Measurements from ENCODE around the gene FCER1G. TPM values are rescaled to one million over a fixed set of nuclear protein-coding genes. Genes with fewer than 3 reads are reported as not detected.
"Not testable (repeated sequence)": the region's sequence is repeated elsewhere in the genome, so short reads cannot be mapped to it uniquely, and the experiment has no call there.

The FCER1G gene
- total RNA-seq, 1 experiment from 2014 or later = not detected

DNA sequence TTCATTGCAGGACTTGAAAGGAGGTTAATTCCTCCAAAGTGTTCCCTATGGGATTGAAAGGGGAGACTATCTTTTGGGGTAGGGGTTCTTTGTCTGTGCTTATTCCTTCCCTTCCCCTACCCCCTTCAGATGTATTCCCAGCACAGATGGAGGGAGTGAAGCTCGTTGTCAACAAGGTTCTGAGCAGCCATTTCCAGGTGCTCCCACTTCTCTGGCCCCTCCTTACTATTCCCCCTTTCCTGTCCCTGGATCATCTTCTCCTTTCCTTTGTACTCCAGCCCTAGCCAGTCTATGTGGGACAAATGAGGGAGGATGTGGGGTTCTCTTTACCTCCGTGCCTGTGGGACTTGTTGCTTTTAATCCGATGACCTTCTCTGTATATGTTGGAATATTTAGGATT is 11.7 kb downstream of the FCER1G start:
- no peak for DNase-seq (ENCODE audit: extremely low read depth, low read depth)

DNA sequence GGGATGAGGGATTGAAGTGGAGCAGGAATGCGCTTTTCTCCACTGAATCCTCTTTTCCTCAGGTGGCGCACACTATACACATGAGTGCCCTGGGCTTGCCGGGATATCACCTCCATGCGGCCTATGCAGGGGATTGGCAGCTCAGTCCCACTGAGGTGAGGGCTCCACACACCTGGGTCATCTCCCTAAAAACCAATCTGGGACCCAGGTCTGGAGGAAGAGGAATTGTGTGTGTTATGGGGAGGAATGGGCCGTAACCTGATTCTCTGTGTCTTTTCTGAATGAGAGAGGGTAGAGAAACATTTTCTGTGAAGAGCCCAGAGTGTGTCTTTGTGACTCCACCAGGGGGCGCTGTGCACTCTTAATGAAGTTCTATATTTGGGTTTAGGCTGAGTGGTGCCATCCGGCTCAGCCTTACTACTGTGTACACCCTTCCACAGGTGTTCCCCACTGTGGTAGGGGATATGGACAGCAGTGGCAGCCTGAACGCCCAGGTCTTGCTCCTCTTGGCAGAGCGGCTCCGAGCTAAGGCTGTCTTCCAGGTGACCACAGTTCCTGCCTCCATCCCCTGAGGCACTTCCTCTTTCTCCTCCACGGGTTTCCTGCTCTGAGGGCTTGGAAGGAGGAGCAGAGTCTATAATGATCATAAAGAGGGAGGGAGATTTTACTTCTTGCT is 12.2 kb downstream of the FCER1G start:
- DNase-seq (ENCODE audit: extremely low read depth, low read depth) = peak; percentile 81

DNA sequence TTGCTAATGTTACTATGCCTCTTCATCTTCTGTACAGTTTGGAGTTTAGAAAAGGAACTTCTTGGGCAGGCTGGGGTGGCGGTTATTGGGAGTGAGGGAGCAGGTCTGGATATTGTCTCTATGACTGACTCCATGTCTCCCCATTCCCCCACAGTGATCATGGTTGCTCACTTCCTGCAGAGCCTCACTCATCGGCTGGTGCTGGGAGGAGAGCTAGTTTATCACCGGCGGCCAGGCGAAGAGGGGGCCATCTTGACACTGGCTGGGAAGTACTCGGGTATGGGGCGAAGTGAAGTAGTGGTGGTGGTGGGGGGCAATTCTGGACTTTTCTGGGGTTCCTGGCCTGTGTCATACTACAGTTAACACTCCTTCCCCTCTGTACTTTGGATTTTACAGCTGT is 12.9 kb downstream of the FCER1G start:
- DNase-seq (ENCODE audit: extremely low read depth, low read depth) = no peak

DNA sequence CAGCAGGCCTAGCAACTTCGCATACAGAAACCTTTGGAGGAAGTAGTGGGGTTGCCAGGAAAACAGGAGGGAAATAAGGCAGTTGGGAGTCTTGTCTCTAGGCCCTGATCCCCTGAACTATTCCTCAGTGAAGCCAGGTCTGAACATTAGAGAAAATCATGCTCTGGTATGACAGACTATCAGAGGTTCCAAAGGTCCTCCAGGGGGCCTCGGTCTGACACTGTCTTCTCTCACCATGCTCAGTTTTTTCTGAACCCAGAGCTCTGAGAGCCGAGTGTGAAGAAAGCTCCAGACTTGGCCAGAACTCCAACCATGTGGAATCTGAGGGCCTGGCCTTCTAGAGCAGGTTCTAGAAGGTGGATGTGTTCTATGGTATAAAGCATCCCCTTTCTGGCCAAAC is 14.8 kb downstream of the FCER1G start:
- DNase-seq (ENCODE audit: extremely low read depth, low read depth) = no peak

GRCh38 chr1:161230762-161231161 is 15.7 kb downstream of the FCER1G start:
- DNase-seq (ENCODE audit: extremely low read depth, low read depth) = no peak

GRCh38 chr1:161233102-161233501 is 18.0 kb downstream of the FCER1G start:
- no peak for DNase-seq (ENCODE audit: extremely low read depth, low read depth)

DNA sequence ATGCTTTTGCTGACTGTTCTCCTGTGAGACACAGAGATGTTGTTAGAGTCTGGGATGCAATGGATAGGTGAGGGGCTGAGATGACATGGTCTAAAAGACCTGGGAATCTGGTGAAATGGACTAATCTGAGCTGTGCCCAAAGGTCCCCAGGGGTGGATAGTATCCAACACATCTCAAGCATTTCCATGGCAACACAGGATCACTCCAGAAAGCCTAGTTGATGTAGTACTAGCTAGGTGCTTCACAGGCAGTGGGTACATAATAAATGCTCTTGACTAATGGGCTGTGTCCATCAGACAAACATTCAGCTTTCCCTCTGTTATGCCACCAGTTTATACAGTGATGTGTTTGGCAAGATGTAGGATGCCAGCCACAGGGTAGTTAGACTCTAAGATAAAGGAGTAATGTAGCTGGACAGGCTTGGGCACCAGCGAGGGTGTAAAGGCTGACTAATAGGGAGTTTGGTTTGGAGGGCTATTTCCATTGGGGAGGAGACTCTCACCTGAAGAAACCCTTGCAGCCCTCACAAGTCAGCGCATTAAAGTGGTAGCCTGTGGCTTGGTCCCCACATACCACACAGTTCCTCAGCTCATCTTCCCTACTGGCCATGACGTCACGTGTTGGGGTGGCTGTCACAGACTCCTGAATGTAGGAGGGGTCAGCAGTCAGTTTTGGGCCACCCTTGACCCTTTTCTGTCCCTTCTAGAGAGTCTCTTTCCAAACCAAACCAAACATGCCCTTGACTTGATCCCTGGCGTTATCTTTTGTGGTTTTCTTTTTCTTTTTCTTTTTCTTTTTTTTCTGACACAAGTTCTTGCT is 21.1 kb downstream of the FCER1G start:
- no peak for DNase-seq (ENCODE audit: extremely low read depth, low read depth)

GRCh38 chr1:161238039-161238473 is 23.0 kb downstream of the FCER1G start, which contains the start of gene NR1I3:
NR1I3 (minus strand) TSS chr1:161238203; CDS start chr1:161236565, 1,638 bp downstream.
- DNase-seq (ENCODE audit: extremely low read depth, low read depth) = no peak

DNA sequence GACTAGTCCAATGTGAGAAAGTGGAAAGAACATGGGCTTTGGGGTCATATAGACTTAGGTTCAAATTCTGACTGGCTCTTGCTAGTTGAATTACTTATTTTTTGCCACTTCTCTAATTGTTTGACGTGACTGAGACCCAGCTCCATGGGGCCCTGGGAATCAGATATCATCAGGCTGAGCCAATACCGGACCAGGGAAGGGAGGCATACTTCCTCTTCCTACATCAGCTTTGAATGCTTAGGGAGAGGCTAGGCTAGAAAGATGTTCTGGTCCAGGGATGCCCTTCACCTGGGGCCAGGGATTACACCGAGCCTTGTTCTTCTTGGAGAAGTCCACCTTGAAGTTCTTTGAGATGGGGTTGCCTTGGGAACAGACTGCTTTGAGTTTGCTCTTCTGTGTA is 26.6 kb downstream of the FCER1G start:
- DNase-seq (ENCODE audit: extremely low read depth, low read depth) = no peak

DNA sequence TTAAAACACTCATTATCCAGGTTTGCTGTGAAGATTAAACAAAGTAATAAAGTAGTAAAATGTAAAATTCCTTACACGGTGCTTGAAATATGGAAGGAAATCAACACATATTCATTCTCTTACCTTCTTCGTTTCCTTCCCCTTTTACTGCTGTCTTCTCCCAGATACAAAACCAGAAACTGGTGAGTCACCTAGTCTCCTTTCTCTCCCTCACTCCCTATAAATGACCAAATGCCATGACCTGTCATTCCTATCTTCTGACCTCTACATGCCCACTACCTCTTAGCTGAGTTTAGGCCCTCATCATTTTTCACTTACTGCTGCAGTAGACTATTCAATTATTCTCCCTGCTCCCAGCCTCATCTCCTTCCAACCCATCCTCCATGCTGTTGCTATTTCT is 27.2 kb downstream of the FCER1G start:
- DNase-seq (ENCODE audit: extremely low read depth, low read depth) = no peak

DNA sequence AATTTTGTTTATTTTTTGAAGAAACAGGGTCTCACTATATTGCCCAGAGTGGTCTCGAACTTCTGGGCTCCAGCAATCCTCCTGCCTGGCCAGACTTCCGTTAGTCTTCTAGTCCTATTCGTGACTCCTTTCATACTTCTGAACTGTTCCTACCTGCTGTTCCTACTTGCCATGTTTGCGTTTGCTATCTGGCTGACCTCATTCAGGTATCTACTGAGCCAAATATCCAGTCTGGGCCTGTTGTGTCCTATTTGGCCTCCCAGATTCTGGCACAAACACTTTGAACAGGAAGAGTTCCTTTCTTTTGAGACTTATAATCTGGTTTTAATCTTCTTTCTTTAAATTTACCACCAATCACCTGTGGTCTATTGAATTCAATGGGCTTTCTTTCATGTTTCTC is 29.8 kb downstream of the FCER1G start:
- no peak for DNase-seq (ENCODE audit: extremely low read depth, low read depth)

GRCh38 chr1:161250100-161250499 is 35.0 kb downstream of the FCER1G start:
- DNase-seq (ENCODE audit: extremely low read depth, low read depth) = not testable (repeated sequence)

DNA sequence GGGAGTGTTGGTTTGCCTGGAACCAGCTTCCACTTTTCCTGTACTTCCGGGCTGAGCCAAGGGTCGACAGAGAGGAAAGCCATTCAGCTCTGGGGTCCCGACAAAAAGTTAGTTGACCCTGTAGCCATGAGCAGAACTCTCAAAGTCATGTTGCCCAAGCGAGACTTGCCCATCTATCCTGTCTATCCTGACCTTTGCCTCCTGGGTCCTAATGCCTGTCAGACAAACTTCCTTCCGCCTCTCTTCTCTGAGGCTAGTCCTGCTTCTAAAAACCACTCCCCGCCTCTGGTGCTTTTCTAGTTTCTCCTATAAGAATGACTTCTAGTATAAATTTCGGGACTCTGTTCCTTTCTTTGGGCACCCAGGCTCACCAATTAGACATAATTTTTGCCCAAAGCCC is 35.7 kb downstream of the FCER1G start:
- no peak for DNase-seq (ENCODE audit: extremely low read depth, low read depth)

- no peak for DNase-seq (ENCODE audit: extremely low read depth, low read depth)
Measured at GRCh38 chr1:161251579-161251978, 36.5 kb downstream of the FCER1G start.

- not testable (repeated sequence) for DNase-seq (ENCODE audit: extremely low read depth, low read depth)
Measured at GRCh38 chr1:161255302-161255701, 40.2 kb downstream of the FCER1G start.

DNA sequence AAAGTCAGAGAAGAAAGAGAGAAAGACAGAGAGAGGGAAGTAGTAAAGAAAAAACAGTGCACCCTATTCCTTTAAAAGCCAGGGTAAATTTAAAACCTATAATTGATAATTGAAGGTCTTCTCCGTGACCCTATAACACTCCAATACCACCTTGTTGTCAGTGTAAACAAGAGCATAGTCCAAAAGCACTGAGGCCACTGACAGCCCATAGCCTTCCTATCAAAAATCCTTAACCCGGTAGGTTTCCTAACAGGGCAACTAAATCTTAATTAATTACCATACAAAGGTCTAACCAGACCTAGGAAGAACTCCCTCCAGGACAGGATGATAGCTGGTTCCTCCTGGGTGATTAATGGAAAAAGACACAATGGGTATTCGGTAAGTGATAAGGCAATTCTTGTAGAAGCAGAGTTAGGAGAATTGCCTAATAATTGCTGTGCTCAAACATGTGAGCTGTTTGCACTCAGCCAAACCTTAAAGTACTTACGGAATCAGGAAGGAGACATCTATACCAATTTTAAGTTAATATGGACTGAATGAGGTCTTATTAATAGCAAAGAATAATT is 40.9 kb downstream of the FCER1G start:
- DNase-seq (ENCODE audit: extremely low read depth, low read depth) = not testable (repeated sequence)

GRCh38 chr1:161257109-161257508 is 42.0 kb downstream of the FCER1G start:
- DNase-seq (ENCODE audit: extremely low read depth, low read depth) = not testable (repeated sequence)

DNA sequence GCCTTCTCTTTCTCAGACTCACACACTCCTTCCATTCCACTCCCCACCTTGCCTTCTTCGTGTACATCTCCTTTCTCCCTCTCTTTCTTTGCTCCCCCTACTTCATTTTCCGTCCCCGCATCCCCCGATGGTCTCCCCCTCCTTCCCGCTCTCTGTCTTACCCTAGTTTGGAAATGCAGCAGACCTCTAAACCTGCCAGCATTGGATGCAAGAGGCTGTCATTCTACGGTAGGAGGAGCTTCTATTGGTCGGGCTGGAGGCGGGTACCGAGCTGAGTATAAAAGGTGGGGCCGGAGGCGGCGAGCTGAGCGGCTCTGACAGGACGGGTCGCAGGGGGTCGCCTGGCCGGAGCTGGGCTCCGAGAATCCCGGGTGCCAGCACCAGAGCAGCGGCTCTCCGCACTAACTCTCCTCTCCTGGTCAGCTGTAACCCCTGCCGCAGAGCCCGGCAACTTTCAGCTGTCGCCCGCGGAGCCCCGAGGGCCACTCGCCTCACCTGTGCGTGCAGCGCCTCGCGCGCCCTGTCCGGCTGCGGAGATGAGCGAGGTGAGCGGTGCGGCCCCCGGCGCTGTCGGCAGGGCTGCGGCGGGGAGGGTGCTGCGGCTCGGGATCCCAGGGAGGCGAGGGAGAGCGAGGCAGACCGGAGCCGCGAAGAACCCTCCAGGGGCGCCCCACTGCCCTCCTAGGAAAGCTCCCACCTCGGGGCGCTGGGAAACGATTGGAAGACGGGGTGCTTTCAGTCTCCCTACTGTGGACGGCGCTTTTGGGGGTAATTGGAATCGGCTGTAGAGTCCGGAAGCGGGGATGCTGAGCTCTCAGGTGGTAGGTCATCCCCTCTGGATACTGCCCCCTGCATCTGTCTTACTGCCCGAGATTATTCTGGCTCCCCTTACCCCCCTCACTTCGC is 43.6 kb downstream of the FCER1G start, which contains the start of gene PCP4L1:
Gene PCP4L1, plus strand, starts transcription at position 307 of the 906 bp plus-strand sequence. Its CDS starts 230 bp downstream, at position 537.
- no peak for DNase-seq (ENCODE audit: extremely low read depth, low read depth)

DNA sequence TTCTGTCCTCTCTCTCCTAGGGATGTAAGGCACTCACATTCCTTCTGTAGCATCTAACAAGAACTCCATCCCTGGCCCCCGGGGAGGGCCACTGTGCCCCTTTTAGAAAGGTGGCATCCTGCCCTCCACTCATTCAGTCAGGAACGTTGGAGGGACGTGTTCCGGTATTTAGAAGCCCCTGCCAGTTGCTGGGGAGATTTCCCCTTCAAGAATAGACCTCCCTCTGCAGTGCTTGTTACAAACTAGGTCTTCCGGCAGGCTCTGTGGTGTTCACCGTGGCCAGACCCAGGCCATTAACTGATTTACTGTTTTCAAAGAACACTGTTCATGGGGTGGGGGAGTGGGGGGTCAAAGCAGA is 44.2 kb downstream of the FCER1G start:
- no peak for DNase-seq (ENCODE audit: extremely low read depth, low read depth)

- DNase-seq (ENCODE audit: extremely low read depth, low read depth) = no peak
Measured at GRCh38 chr1:161259765-161260164, 44.7 kb downstream of the FCER1G start.
